ENCODE measurements around the gene PCDH11X.
"Not testable (repeated sequence)": the region's sequence is repeated elsewhere in the genome, so short reads cannot be mapped to it uniquely, and the experiment has no call there.

- TF ChIP-seq CTCF (conservative IDR thresholded peaks at IDR 0.05); ZFX (IDR thresholded peaks at IDR 0.05): not testable (repeated sequence)
Observed at GRCh38 chrX:91825321-91825720, 46.1 kb downstream of the PCDH11X start.
